ENCODE data around the gene JCAD.

Gene JCAD

GRCh38 chr10:30018496-30018895 lies 40.9 kb downstream of the JCAD start:
- no peak overlapping the region for H3K4me3 ChIP-seq (replicated peaks; ENCODE audit: low read depth, low read length)
- no peak for DNase-seq (ENCODE audit: low read depth)
- no peak for TF ChIP-seq CTCF (IDR thresholded peaks at IDR 0.05; ENCODE audit: low read length, missing control alignments)

- DNase-seq (ENCODE audit: low read depth), result no peak
- no peak for TF ChIP-seq CTCF (IDR thresholded peaks at IDR 0.05; ENCODE audit: low read length, missing control alignments)
- no peak overlapping the region for H3K4me3 ChIP-seq (replicated peaks; ENCODE audit: low read depth, low read length)
Measured at GRCh38 chr10:30017966-30018365, 41.4 kb downstream of the JCAD start.

GRCh38 chr10:30017556-30017955 lies 41.8 kb downstream of the JCAD start:
- DNase-seq (ENCODE audit: low read depth), result no peak

GRCh38 chr10:30014511-30014910 lies 44.9 kb downstream of the JCAD start:
- TF ChIP-seq CTCF (IDR thresholded peaks at IDR 0.05; ENCODE audit: low read length, missing control alignments), result no peak
- DNase-seq (ENCODE audit: low read depth), result no peak
- no peak overlapping the region for H3K4me3 ChIP-seq (replicated peaks; ENCODE audit: low read depth, low read length)

More at GRCh38 chr10:30017556-30017955, 41.8 kb downstream of the JCAD start:
- H3K4me3 ChIP-seq (replicated peaks; ENCODE audit: low read depth, low read length), result no peak overlapping the region
- TF ChIP-seq CTCF (IDR thresholded peaks at IDR 0.05; ENCODE audit: low read length, missing control alignments), result no peak

GRCh38 chr10:30013757-30014156 lies 45.6 kb downstream of the JCAD start:
- no peak overlapping the region for H3K4me3 ChIP-seq (replicated peaks; ENCODE audit: low read depth, low read length)
- peak; percentile 56 for DNase-seq (ENCODE audit: low read depth)
- TF ChIP-seq CTCF (IDR thresholded peaks at IDR 0.05; ENCODE audit: low read length, missing control alignments), result no peak

- no peak for TF ChIP-seq CTCF (IDR thresholded peaks at IDR 0.05; ENCODE audit: low read length, missing control alignments)
- no peak for DNase-seq (ENCODE audit: low read depth)
- no peak overlapping the region for H3K4me3 ChIP-seq (replicated peaks; ENCODE audit: low read depth, low read length)
Measured at GRCh38 chr10:30011956-30012647, 47.3 kb downstream of the JCAD start.

GRCh38 chr10:30011396-30011795 lies 48.0 kb downstream of the JCAD start:
- no peak for TF ChIP-seq CTCF (IDR thresholded peaks at IDR 0.05; ENCODE audit: low read length, missing control alignments)
- no peak for DNase-seq (ENCODE audit: low read depth)
- no peak overlapping the region for H3K4me3 ChIP-seq (replicated peaks; ENCODE audit: low read depth, low read length)
